Calu3 (cell line): Measurements from ENCODE around the gene MEX3D. TPM values are rescaled to one million over a fixed set of nuclear protein-coding genes. Genes with fewer than 3 reads are reported as not detected.

ENCODE experiments used
- Bru-seq: library from RNA; stranded (reverse); fragments of 400-500 nt; gene quantifications from one replicate; lab custom pipeline; 2021; lab: Mats Ljungman, UMichigan
- BruChase-seq, 2 experiments: library from RNA; stranded (reverse); fragments of 400-500 nt; gene quantifications; one replicate each; lab custom pipeline; 2021; lab: Mats Ljungman, UMichigan
- BruUV-seq: library from RNA; stranded (reverse); fragments of 400-500 nt; replicated peaks from 2 replicates; lab custom pipeline; 2021; lab: Mats Ljungman, UMichigan
- CTCF ChIA-PET: fragments of 300-600 bp; sonication (Branson Sonifier 250); formaldehyde crosslinking; loops from one replicate; lab custom pipeline; 2022; ENCODE audit warnings: antibody characterized with exemption; lab: Charles Lee
- DNase-seq: peaks from one replicate; pipeline ENCODE4 v3.0.0; 2022
- H3K27ac Mint-ChIP-seq: one replicate; pipeline ENCODE4 v1.8.0; 2022; ENCODE audit warnings: mixed read lengths; ENCODE audit not compliant: unreplicated experiment
- H3K27me3 Mint-ChIP-seq: one replicate; pipeline ENCODE4 v1.8.0; 2022; ENCODE audit warnings: mixed read lengths; ENCODE audit not compliant: unreplicated experiment
- H3K36me3 Mint-ChIP-seq: one replicate; pipeline ENCODE4 v1.8.0; 2022; ENCODE audit warnings: mild to moderate bottlenecking, moderate library complexity, mixed read lengths; ENCODE audit not compliant: insufficient read depth, unreplicated experiment
- H3K4me1 Mint-ChIP-seq: one replicate; pipeline ENCODE4 v1.8.0; 2022; ENCODE audit warnings: mild to moderate bottlenecking, low read depth, mixed read lengths; ENCODE audit not compliant: unreplicated experiment
- H3K4me3 Mint-ChIP-seq: one replicate; pipeline ENCODE4 v1.8.0; 2022; ENCODE audit warnings: mild to moderate bottlenecking, low read depth, moderate library complexity, mixed read lengths; ENCODE audit not compliant: unreplicated experiment
- H3K9me3 Mint-ChIP-seq: one replicate; pipeline ENCODE4 v1.8.0; 2022; ENCODE audit warnings: low read depth, mixed read lengths; ENCODE audit not compliant: unreplicated experiment
- intact Hi-C: fragments of 100-400 bp; cut with micrococcal nuclease; formaldehyde crosslinking; loops from one replicate; pipeline ENCODE4 v1.10.0; 2022; ENCODE audit not compliant: unreplicated experiment
- long read RNA-seq: library from polyadenylated mRNA; stranded (forward); transcript quantifications from one replicate; pipeline ENCODE4 v2.0.0, GENCODE V29; 2022
- total RNA-seq: library from RNA; stranded (reverse); gene quantifications from 2 replicates; pipeline ENCODE4 v1.2.3, GENCODE V29; 2022
- TF ChIP-seq, protein P1 (sequence below): fragments of 200-600 bp; IDR thresholded peaks from one replicate; pipeline ENCODE4 v1.8.0; 2022; ENCODE audit warnings: antibody characterized with exemption; ENCODE audit not compliant: unreplicated experiment

Gene MEX3D
- total RNA-seq (41.4 and 42.0 TPM in 2 replicates), Bru-seq, nascent RNA (percentile 54 among the genes with signal in this experiment), BruChase-seq, experiment 1, labeled RNA remaining after a 6-hour chase (percentile 80 among the genes with signal in this experiment), BruChase-seq, experiment 2, labeled RNA remaining after a 2-hour chase (percentile 72 among the genes with signal in this experiment)
- long read RNA-seq, partial matches to known transcripts = 2 of 2 reads
- long read RNA-seq, other reads (novel, unspliced or antisense) = 0 of 2 reads

DNA sequence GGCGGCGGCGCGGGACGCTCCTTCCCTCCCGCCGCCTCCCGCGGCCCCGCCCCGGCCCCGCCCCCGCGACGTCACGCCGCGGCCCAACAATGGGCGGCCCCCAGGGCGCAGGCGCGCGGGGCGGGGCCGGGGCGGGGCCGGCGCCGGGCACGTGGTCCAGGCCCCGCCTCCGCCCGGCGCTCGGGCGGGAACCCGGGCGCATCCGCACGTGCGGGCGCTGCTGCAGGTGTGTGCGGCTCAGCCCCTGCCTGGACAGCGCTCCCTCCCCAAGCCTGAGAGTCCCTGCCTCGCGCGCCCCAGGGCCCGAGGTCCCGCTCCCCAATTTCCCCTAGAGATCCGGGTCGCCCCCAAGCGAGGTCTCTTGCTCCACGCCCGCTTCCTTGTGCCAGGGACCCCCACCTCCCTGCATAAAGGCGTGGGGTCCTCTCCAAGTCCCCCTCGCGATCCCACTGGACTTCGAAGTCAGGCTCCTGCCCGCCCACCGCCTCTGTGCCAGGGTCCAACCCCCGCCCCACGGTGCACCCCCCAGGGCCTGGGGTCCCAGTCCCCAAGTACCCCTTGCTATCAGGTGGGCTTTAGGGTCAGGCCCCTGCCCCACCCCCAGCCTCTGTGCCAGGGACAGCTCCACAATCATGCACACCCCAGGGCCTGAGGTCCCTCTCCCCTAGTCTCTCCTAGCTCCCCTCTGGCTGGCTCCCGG lies at the start of gene MEX3D:
Gene MEX3D (minus strand): TSS at position 6 of the 700 bp plus-strand sequence. CDS start 267 bp downstream, outside the sequence.
- Mint-ChIP-seq H3K4me3 (peak within 1 kb of the TSS; percentile 61), H3K27ac (no peak within 1 kb of the TSS), H3K36me3 (peaks cover 40% of the 10 kb centered on the region), H3K4me1 (peaks cover 12% of the 10 kb centered on the region), H3K9me3 (no peaks in the 10 kb centered on the region), H3K27me3 (peaks cover 19% of the 10 kb centered on the region)
- no TSS peak for BruUV-seq
- intact Hi-C loops = no loop called here
- peak; percentile 76 for DNase-seq
- TF ChIP-seq, protein P1, sequence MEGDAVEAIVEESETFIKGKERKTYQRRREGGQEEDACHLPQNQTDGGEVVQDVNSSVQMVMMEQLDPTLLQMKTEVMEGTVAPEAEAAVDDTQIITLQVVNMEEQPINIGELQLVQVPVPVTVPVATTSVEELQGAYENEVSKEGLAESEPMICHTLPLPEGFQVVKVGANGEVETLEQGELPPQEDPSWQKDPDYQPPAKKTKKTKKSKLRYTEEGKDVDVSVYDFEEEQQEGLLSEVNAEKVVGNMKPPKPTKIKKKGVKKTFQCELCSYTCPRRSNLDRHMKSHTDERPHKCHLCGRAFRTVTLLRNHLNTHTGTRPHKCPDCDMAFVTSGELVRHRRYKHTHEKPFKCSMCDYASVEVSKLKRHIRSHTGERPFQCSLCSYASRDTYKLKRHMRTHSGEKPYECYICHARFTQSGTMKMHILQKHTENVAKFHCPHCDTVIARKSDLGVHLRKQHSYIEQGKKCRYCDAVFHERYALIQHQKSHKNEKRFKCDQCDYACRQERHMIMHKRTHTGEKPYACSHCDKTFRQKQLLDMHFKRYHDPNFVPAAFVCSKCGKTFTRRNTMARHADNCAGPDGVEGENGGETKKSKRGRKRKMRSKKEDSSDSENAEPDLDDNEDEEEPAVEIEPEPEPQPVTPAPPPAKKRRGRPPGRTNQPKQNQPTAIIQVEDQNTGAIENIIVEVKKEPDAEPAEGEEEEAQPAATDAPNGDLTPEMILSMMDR = no peak
- CTCF ChIA-PET = interaction anchor here (0.7 kb wide), 1 partner anchor 23 kb away, joined by 3 read pairs; no protein-coding TSS in a partner anchor

DNA sequence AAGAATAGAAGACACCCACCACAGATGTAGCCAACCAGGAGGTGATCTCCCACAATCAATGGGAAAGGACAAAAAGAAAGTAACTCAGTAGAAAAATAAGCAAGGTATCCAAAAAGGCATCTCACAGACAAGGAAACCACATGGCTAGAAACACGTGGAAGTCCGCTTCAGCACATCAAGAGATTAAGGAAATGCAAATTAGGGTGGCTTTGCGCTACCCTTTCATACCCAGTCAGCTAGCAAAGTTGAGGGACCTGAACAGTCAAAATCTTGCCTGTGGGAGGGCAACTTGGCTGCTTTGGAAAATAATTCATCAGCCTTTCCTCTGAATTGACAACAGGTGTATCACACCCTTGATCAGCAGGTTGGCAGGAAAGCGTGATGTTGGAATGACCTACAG lies 48.8 kb upstream of the MEX3D start:
- Mint-ChIP-seq H3K4me1 (peaks cover 6% of the 10 kb centered on the region), H3K27me3 (no peaks in the 10 kb centered on the region), H3K27ac (no peak overlapping the region), H3K9me3 (no peaks in the 10 kb centered on the region), H3K4me3 (no peak overlapping the region), H3K36me3 (peaks cover 37% of the 10 kb centered on the region)
- intact Hi-C loops = no loop called here
- CTCF ChIA-PET = no interaction called here
- no peak for DNase-seq
- no TSS peak for BruUV-seq
- TF ChIP-seq, protein P1 = no peak

DNA sequence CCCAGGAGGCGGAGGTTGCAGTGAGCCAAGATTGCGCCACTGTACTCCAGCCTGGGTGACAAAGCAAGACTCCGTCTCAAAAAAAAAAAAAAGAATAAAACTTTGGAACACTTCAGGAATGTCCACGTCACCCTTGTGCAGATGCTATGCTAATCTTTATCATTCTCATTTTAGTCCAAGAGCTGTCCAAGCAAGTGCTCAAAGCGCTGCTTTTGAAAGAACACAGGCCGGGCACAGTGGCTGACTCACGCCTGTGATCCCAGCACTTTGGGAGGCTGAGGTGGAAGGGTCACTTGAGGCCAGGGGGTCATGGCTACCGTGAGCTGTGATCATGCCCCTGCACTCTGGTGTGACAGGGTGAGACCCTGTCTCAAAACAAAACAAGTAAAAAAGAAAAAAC lies 48.3 kb upstream of the MEX3D start:
- H3K36me3 Mint-ChIP-seq = peaks cover 38% of the 10 kb centered on the region
- no peaks in the 10 kb centered on the region for H3K27me3 Mint-ChIP-seq
- H3K9me3 Mint-ChIP-seq = no peaks in the 10 kb centered on the region
- TF ChIP-seq, protein P1 = no peak
- no peak overlapping the region for H3K27ac Mint-ChIP-seq
- intact Hi-C loops = no loop called here
- DNase-seq = no peak
- H3K4me3 Mint-ChIP-seq = no peak overlapping the region
- CTCF ChIA-PET = no interaction called here
- no TSS peak for BruUV-seq
- H3K4me1 Mint-ChIP-seq = peaks cover 6% of the 10 kb centered on the region

DNA sequence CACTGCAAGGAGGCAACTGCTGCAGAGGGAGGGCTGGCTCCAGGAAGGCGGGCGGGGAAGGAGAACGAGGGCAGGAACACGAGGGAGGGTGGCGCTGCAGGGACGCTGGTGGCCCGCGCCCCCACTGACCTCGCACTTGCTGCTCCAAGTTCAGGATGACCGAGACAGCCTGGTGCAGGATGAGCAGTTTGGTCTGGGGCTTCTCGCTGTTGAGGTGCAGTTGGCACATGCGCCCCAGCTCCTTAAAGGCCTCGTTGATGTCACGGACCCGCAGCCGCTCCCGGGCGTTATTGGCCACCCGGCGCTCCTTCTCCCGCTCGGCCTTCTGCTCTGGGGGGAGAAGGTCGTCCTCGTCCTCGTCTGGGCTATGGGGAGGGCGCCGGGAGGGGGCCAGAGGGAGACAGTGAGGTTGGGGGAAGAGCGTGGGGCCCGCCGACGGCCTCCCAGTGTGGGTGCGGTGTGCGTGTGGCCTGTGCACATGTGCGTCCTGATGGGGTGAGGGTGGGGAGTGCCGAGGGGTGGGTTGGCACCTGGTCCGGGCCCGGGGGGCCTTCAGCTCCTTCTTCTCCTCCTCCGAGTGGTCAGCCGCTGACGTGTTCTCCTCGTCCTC lies 47.1 kb upstream of the MEX3D start:
- no peak overlapping the region for H3K27ac Mint-ChIP-seq
- peaks cover 40% of the 10 kb centered on the region for H3K36me3 Mint-ChIP-seq

More for the DNA sequence above, 47.1 kb upstream of the MEX3D start:
- no peak for DNase-seq
- TF ChIP-seq, protein P1 = no peak
- no TSS peak for BruUV-seq
- no peak overlapping the region for H3K4me3 Mint-ChIP-seq
- CTCF ChIA-PET = no interaction called here
- H3K27me3 Mint-ChIP-seq = no peaks in the 10 kb centered on the region
- H3K4me1 Mint-ChIP-seq = peaks cover 6% of the 10 kb centered on the region
- H3K9me3 Mint-ChIP-seq = no peaks in the 10 kb centered on the region
- intact Hi-C loops = no loop called here
